ENCODE results near the gene CHKA. TPM values are rescaled to one million over a fixed set of nuclear protein-coding genes. Genes with fewer than 3 reads are reported as not detected.

CHKA gene
- total RNA-seq, 2 experiments from 2014 or later: 8.1 to 9.2 TPM

- POLR2A ChIA-PET: no interaction called here
- H3K27ac Mint-ChIP-seq: no peak overlapping the region
- peaks cover 3% of the 10 kb centered on the region for H3K36me3 Mint-ChIP-seq
- H3K4me3 Mint-ChIP-seq: no peak overlapping the region
- H3K4me1 Mint-ChIP-seq: peaks cover 8% of the 10 kb centered on the region
- peaks cover 6% of the 10 kb centered on the region for H3K9me3 Mint-ChIP-seq
- peaks cover 8% of the 10 kb centered on the region for H3K27me3 Mint-ChIP-seq
- ATAC-seq (ENCODE audit: low read depth) (no peak), DNase-seq (no peak)
Observed at GRCh38 chr11:68137833-68138232, 16.6 kb upstream of the CHKA start.

GRCh38 chr11:68136866-68137265 lies 15.7 kb upstream of the CHKA start:
- peaks cover 12% of the 10 kb centered on the region for H3K9me3 Mint-ChIP-seq
- no peak overlapping the region for H3K4me3 Mint-ChIP-seq
- H3K4me1 Mint-ChIP-seq: peaks cover 2% of the 10 kb centered on the region
- DNase-seq (no peak), ATAC-seq (ENCODE audit: low read depth) (no peak)
- POLR2A ChIA-PET: no interaction called here
- H3K27ac Mint-ChIP-seq: no peak overlapping the region
- peaks cover 5% of the 10 kb centered on the region for H3K36me3 Mint-ChIP-seq
- H3K27me3 Mint-ChIP-seq: peaks cover 8% of the 10 kb centered on the region

DNA sequence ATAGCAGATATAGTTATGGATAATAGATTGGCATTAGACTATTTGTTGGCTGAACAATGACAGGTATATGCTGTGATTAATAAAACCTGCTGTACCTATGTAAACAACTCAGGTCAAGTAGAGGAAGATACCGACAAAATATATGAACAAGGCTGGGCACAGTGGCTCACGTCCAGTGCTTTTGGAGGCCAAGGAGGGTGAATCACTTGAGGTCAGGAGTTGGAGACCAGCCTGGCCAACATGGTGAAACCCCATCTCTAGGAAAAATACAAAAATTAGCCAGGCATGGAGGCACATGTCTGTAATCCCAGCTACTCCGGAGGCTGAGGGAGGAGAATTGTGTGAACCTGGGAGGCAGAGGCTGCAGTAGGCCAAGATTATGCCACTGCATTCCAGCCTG lies 14.0 kb upstream of the CHKA start:
- DNase-seq: no peak
- POLR2A ChIA-PET: no interaction called here
- H3K27ac Mint-ChIP-seq: no peak overlapping the region
- peaks cover 5% of the 10 kb centered on the region for H3K36me3 Mint-ChIP-seq
- H3K9me3 Mint-ChIP-seq: peaks cover 12% of the 10 kb centered on the region
- no peak overlapping the region for H3K4me3 Mint-ChIP-seq
- no peak for ATAC-seq (ENCODE audit: low read depth)
- peaks cover 5% of the 10 kb centered on the region for H3K27me3 Mint-ChIP-seq
- H3K4me1 Mint-ChIP-seq: peaks cover 2% of the 10 kb centered on the region

DNA sequence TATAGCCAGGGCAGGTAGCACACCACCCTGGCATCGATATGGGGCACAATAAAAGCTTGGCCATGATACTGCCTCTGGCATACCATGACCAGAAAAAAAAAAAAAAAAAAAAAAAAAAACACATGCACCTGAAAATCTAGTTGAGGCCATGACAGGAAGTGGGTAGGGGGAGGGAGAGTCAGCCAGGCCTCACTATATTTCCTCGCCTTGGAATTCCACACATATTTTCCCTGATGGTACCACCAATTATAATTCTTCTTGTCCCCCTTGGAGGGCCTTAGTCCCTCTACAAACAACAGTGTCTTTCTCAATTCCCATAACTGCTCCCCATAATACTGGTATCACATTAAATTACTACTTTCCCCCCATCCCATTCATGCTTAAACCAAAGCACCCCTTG lies 12.6 kb upstream of the CHKA start:
- ATAC-seq (ENCODE audit: low read depth) (no peak), DNase-seq (no peak)
- H3K9me3 Mint-ChIP-seq: peaks cover 12% of the 10 kb centered on the region
- no peak overlapping the region for H3K4me3 Mint-ChIP-seq
- H3K36me3 Mint-ChIP-seq: peaks cover 10% of the 10 kb centered on the region
- POLR2A ChIA-PET: no interaction called here
- peaks cover 15% of the 10 kb centered on the region for H3K27me3 Mint-ChIP-seq
- no peak overlapping the region for H3K27ac Mint-ChIP-seq
- peaks cover 2% of the 10 kb centered on the region for H3K4me1 Mint-ChIP-seq

GRCh38 chr11:68130121-68130520 lies 8.9 kb upstream of the CHKA start:
- DNase-seq: no peak
- POLR2A ChIA-PET: no interaction called here
- H3K4me1 Mint-ChIP-seq: peaks cover 2% of the 10 kb centered on the region
- H3K27ac Mint-ChIP-seq: no peak overlapping the region
- H3K27me3 Mint-ChIP-seq: peaks cover 23% of the 10 kb centered on the region
- H3K9me3 Mint-ChIP-seq: peaks cover 12% of the 10 kb centered on the region
- peaks cover 10% of the 10 kb centered on the region for H3K36me3 Mint-ChIP-seq
- no peak overlapping the region for H3K4me3 Mint-ChIP-seq
- ATAC-seq (ENCODE audit: low read depth): no peak

- Mint-ChIP-seq H3K36me3 (peaks cover 8% of the 10 kb centered on the region), H3K4me3 (no peak overlapping the region), H3K27me3 (peaks cover 25% of the 10 kb centered on the region), H3K9me3 (peaks cover 7% of the 10 kb centered on the region), H3K27ac (no peak overlapping the region), H3K4me1 (peaks cover under 1% of the 10 kb centered on the region)
- no peak for ATAC-seq (ENCODE audit: low read depth)
- no peak for DNase-seq
- POLR2A ChIA-PET: no interaction called here
Observed at GRCh38 chr11:68128682-68129327, 7.6 kb upstream of the CHKA start.

DNA sequence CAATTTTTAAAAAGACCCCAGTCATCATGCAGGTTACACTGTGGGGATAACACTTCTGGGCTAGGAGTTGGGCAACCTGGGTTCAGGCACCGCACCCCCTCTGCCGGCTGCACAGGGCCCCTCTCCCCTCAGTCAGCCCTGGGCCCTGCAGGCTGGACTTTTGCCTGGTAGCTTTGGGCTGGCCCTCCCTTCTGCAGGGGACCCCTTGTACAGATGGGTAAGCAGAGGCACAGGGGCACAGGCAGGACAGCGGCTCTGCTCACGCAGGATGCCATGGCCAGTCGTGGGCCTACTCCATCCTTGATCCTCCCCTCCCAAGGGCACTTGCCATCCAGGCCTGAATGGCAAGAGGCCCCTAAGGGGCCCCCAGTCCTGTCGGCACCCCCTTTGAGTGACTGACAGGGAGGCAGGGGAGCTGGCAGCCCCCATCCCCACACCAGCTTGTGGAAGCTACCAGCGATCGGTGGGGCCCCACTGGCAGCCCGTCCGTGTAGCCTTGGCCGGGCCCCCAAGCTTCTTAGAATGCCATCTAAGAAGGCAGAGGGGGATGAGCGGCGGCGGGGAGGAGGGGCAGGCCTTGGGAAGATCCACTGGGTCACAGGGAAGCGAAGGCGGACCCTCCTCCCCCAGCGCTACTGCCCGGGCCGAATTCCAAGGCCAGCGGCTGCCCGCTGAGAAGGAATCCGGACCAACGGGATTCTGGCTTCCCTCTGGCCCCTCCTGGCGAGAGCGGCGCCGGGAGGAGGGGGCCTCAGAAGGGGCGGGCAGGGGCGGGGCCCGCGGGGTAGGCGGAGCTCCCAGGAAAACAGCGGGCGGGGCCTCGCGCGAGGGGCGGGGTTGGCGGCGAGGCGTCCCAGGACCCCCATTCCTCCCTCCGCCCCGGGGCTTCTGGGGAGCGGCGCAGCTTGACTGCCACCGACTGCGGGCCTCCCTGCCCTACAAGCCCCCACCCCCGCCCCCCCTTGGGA lies 6.8 kb upstream of the CHKA start:
- ATAC-seq (ENCODE audit: low read depth) (no peak), DNase-seq (peak; percentile 3)
- Mint-ChIP-seq H3K27ac (no peak overlapping the region), H3K4me3 (no peak overlapping the region), H3K9me3 (peaks cover 7% of the 10 kb centered on the region), H3K36me3 (peaks cover 7% of the 10 kb centered on the region), H3K27me3 (peaks cover 28% of the 10 kb centered on the region), H3K4me1 (no peaks in the 10 kb centered on the region)
- POLR2A ChIA-PET: no interaction called here

DNA sequence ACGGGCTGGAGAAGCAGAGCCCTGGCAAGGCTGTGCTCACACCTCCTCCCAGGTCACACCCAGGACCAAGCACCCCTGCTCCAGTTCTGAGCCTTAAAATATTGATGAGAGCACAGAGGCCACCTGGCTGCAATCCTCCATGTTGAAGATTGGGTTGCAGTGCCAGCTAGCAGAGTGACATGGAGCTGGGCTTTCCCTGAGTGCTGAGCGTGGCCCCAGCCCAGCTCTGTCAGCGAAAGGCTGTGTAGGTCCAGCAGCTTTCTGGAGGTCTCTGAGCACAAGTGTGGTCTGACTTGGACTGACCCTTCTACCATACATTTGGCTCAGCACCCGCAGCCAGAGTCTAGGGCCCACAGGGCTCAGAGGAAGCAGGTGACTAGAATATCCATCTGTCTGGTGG lies 4.0 kb upstream of the CHKA start:
- POLR2A ChIA-PET: no interaction called here
- Mint-ChIP-seq H3K27ac (no peak overlapping the region), H3K9me3 (no peaks in the 10 kb centered on the region), H3K36me3 (peaks cover 4% of the 10 kb centered on the region), H3K27me3 (peaks cover 28% of the 10 kb centered on the region), H3K4me1 (peaks cover 4% of the 10 kb centered on the region), H3K4me3 (no peak overlapping the region)
- peak; percentile 20 for DNase-seq
- ATAC-seq (ENCODE audit: low read depth): no peak

DNA sequence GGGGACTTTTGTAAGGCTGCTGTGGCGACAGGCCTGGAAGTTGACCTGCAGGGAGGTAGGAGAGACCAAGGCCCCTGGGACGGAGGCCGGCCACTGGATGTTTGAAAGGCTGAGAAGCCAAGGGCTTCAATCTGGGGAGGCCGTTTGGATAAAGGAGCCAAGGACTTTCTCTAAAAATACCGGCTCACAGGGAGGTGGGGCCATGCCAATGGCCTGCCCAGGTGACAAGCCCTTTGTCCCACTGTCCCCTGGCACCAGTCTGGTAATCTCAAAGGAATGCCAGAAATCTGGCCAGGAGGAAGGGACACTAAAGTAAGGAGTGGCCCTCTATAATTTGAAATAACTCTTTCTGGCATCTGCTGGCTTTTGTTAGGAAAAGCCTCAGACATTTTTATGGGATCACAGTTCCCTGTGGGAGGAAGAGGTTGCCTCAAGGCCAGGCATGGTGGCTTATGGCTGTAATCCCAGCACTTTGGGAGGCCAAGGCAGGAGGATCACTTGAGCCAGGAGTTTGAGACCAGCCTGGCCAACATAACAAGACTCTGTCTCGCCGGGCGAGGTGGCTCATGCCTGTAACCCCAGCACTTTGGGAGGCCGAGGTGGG lies 1.9 kb upstream of the CHKA start:
- peaks cover 15% of the 10 kb centered on the region for H3K27me3 Mint-ChIP-seq
- H3K4me1 Mint-ChIP-seq: peaks cover 14% of the 10 kb centered on the region
- no peaks in the 10 kb centered on the region for H3K36me3 Mint-ChIP-seq
- ATAC-seq (ENCODE audit: low read depth): no peak
- DNase-seq: no peak
- H3K27ac Mint-ChIP-seq: no peak overlapping the region
- POLR2A ChIA-PET: no interaction called here
- no peak overlapping the region for H3K4me3 Mint-ChIP-seq
- H3K9me3 Mint-ChIP-seq: no peaks in the 10 kb centered on the region

GRCh38 chr11:68120273-68121066 lies 718 bp downstream of the CHKA start:
- ATAC-seq (ENCODE audit: low read depth): peak; percentile 37
- Mint-ChIP-seq H3K27me3 (peaks cover 8% of the 10 kb centered on the region), H3K27ac (peak overlapping the region; percentile 91), H3K4me3 (peak overlapping the region; percentile 85), H3K9me3 (no peaks in the 10 kb centered on the region), H3K4me1 (peaks cover 20% of the 10 kb centered on the region), H3K36me3 (peaks cover 4% of the 10 kb centered on the region)
- POLR2A ChIA-PET: interaction anchor here (0.5 to 2.0 kb wide), 3 partner anchors 9 to 85 kb away, joined by 4 to 6 read pairs (median 4); no protein-coding TSS in a partner anchor
- DNase-seq: peak; percentile 72

- peak overlapping the region; percentile 35 for H3K4me3 Mint-ChIP-seq
- ATAC-seq (ENCODE audit: low read depth): no peak
- no peaks in the 10 kb centered on the region for H3K9me3 Mint-ChIP-seq
- peaks cover 4% of the 10 kb centered on the region for H3K27me3 Mint-ChIP-seq
- POLR2A ChIA-PET: interaction anchor here (2.0 kb wide), 1 partner anchor 8 kb away, joined by 6 read pairs; no protein-coding TSS in a partner anchor
- H3K36me3 Mint-ChIP-seq: peaks cover 4% of the 10 kb centered on the region
- H3K27ac Mint-ChIP-seq: no peak overlapping the region
- DNase-seq: no peak
- H3K4me1 Mint-ChIP-seq: peaks cover 28% of the 10 kb centered on the region
Observed at GRCh38 chr11:68118706-68119448, 2.3 kb downstream of the CHKA start.

GRCh38 chr11:68117853-68118470 lies 3.2 kb downstream of the CHKA start:
- peaks cover 28% of the 10 kb centered on the region for H3K4me1 Mint-ChIP-seq
- H3K27me3 Mint-ChIP-seq: no peaks in the 10 kb centered on the region
- H3K9me3 Mint-ChIP-seq: no peaks in the 10 kb centered on the region
- DNase-seq (no peak), ATAC-seq (ENCODE audit: low read depth) (no peak)
- no peak overlapping the region for H3K27ac Mint-ChIP-seq
- H3K36me3 Mint-ChIP-seq: peaks cover 4% of the 10 kb centered on the region
- POLR2A ChIA-PET: no interaction called here
- no peak overlapping the region for H3K4me3 Mint-ChIP-seq

Measured in activated naive CD8-positive, alpha-beta T cell treated with anti-CD3 and anti-CD28 coated beads, Interleukin-2, amount 10 ng/mL, durations not matched to agents 7 days and 5 days (primary cell).